ENCODE data around the gene PUSL1.
A peak's percentile ranks its signal among the peaks of the same experiment; 100 is the strongest.

The PUSL1 gene

DNA sequence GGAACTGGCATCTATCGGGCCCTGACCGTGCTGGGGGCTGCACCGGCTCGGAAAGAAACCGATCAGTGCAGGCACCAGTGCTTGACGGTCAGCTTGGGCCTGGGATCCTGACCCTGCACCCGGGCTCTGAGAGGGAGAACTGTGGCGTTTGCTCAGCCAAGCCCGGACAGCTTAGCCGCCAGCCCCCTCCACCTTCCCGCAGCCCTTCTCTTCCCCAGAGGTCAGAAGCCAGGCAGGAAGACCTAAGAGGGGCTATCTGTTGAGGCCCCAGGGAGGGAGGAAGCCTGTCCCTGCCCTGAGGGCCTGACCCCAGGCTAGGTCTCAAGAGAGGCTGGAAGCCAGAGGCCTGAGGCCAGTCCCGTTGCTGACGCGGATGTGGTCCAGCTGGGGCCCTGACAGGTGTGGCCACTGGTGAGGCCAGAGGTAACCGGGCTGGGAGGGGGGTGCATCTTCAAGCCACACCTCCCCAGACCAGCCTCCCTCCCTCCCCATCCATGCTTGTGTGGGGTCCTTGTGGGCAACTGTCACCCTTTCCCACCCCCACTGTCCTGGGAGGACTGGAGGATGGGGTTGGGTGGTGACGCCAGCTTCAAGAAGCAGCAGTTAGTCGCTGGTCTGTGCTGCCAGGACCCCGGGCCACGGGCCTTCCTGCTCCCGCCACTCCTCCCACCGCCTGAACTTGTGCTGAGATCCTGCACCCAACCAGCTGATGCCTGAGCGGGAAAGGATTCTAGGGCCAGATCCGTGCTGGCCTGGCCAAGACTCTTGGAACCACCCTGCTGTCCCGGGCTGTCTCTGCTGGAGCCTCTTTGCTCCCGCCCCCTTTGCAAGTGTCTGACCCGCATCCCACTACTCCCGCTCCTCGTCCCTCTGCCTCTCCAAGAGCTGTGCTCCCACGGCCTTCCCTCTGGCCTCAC is 43.4 kb downstream of the PUSL1 start:
- peaks cover 26% of the 10 kb centered on the region for H3K4me1 ChIP-seq (ENCODE audit: control insufficient read depth, insufficient read depth, low read length, unreplicated experiment)
- H3K27ac ChIP-seq (ENCODE audit: low read depth, low read length), result no peak overlapping the region
- H3K27me3 ChIP-seq (ENCODE audit: insufficient read depth, low read length), result no peaks in the 10 kb centered on the region
- H3K4me3 ChIP-seq (ENCODE audit: low read depth, low read length), result no peak overlapping the region; the same call in 1 of the 2 replicates
- H2AFZ ChIP-seq (ENCODE audit: low read length, unreplicated experiment), result no peak overlapping the region
- peaks cover 45% of the 10 kb centered on the region for H3K79me2 ChIP-seq (ENCODE audit: control insufficient read depth, insufficient read depth, low read length, unreplicated experiment)
- H3K36me3 ChIP-seq (ENCODE audit: insufficient read depth, low read length), result no peaks in the 10 kb centered on the region

DNA sequence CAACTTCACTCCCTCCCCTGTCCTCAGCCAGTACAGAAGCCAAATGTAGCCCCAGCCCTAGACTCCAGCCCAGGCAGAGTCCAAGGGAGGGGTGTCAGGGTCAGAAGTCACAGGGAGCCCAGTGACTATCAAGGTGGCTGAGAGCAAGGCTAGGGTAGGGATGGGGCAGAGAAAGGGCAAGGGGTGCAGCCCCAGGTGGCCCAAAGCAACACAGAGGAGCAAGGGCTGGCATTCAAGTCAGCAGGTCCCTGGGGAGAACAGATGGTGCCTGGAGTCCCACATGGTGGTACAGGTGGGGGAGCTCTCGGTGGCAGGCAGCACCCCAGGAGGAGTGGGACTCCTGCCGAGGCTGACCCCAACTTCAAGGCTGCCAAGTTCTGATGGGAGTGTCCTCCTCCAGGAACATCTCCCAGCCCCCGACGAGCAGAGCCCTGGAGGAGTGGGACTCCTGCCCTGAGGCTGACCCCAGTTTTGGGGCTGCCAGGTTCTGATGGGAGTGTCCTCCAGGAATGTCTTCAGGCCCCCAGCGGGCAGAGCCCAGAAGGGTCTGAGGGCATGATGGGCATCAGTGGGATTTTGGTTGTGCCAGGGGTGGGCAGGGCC is 44.5 kb downstream of the PUSL1 start:
- Histone ChIP-seq H3K79me2 (ENCODE audit: control insufficient read depth, insufficient read depth, low read length, unreplicated experiment) (peaks cover 42% of the 10 kb centered on the region), H2AFZ (ENCODE audit: low read length, unreplicated experiment) (no peak overlapping the region), H3K36me3 (ENCODE audit: insufficient read depth, low read length) (no peaks in the 10 kb centered on the region), H3K4me1 (ENCODE audit: control insufficient read depth, insufficient read depth, low read length, unreplicated experiment) (peaks cover 17% of the 10 kb centered on the region), H3K4me3 (ENCODE audit: low read depth, low read length) (no peak overlapping the region), H3K27me3 (ENCODE audit: insufficient read depth, low read length) (no peaks in the 10 kb centered on the region), H3K27ac (ENCODE audit: low read depth, low read length) (no peak overlapping the region)

DNA sequence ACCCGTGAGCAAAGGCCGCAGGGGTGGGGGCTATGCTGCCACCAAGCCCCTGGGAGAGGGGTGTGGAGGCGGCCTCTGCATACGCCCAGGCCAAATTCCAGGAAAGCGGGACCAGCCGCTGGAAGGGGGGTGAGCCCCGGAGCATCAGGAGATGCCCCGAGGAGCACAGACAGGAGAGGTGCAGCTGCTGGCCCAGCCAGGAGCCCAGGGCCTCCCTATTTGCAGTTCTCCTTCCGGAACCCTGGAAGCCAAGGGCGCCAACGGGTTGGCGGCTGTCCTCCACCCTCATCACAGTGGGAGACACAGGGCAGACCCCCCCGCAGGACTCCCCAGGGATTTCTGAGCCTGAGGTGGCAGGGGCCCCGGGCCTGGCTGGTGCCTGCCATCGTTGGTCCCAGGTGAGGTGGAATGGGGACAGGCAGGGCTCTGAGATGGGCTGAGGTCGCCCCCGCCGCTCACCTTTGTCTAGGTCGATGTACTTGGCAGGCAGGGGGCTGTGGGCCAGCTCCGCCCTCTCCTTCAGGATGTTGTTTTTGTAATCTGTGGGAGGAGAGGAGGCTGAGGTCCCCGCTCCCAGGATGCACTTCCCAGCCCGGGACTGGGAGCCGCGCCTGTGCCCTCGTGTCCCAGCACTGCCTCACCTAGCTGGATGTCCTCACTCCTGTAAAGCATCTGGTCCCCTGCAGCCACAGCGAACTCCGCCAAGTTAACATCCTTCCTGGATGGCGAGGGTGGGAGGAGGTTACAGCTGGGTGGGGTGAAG is 45.2 kb downstream of the PUSL1 start:
- no peak overlapping the region for H3K27ac ChIP-seq (ENCODE audit: low read depth, low read length)
- H3K36me3 ChIP-seq (ENCODE audit: insufficient read depth, low read length), result no peaks in the 10 kb centered on the region

DNA sequence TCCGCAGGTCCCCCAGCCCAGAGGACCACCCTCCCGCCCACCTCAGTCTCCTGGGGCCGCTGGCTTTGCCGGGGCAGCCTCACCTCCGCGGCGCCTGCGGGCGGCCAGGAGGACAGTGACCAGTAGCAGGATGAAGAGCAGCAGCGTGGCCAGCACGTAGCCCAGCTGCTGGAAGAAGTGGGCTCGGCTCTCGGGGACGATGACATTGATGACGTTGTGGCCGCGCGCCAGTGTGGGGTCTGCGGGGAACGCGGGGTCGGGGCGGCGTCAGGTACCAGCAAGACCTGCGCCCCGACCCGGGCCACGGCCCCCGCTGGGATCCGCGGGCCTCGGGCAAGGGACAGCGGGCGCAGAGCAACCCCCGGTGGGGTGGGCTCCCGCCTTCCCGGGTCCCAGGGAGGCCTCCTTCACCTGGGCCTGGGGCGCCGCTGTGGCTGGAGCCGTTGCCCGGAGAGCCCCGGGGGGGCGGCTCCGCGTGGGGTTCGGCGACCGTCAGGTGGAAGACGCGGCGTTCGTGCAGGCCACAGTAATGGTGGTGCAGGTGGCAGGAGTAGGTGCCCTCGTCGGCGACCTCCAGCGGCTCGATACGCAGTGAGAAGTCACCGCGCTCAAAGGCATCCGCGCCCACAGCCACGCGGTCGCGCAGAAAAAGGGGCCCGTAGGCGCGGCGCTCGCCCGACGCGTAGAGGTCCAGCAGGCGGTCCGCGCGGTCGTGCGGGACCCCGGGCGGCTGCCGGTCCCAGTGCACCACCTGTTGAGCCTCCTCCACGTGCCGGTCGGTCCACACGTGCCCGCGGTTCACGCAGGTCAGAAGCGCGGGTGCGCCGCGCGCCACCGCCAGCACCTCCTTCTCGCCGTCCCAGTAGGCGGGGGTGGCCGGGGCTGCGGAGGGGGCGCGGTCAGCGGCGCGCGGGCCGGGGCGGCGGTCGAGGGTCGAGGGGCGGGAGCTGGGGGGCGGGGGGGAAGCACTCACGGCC is 46.2 kb downstream of the PUSL1 start:
- peaks cover 31% of the 10 kb centered on the region for H3K79me2 ChIP-seq (ENCODE audit: control insufficient read depth, insufficient read depth, low read length, unreplicated experiment)
- H3K4me1 ChIP-seq (ENCODE audit: control insufficient read depth, insufficient read depth, low read length, unreplicated experiment), result peaks cover 28% of the 10 kb centered on the region
- 0 out of 2 replicates have a peak overlapping the region, but pooled peaks have one; percentile 90 for H3K4me3 ChIP-seq (ENCODE audit: low read depth, low read length)
- H3K36me3 ChIP-seq (ENCODE audit: insufficient read depth, low read length), result no peaks in the 10 kb centered on the region
- no peak overlapping the region for H3K27ac ChIP-seq (ENCODE audit: low read depth, low read length)
- H2AFZ ChIP-seq (ENCODE audit: low read length, unreplicated experiment), result no peak overlapping the region
- H3K27me3 ChIP-seq (ENCODE audit: insufficient read depth, low read length), result no peaks in the 10 kb centered on the region

More for the DNA sequence above, 45.2 kb downstream of the PUSL1 start:
- no peaks in the 10 kb centered on the region for H3K27me3 ChIP-seq (ENCODE audit: insufficient read depth, low read length)
- H2AFZ ChIP-seq (ENCODE audit: low read length, unreplicated experiment), result no peak overlapping the region
- peaks cover 35% of the 10 kb centered on the region for H3K79me2 ChIP-seq (ENCODE audit: control insufficient read depth, insufficient read depth, low read length, unreplicated experiment)
- H3K4me3 ChIP-seq (ENCODE audit: low read depth, low read length), result no peak overlapping the region
- peaks cover 18% of the 10 kb centered on the region for H3K4me1 ChIP-seq (ENCODE audit: control insufficient read depth, insufficient read depth, low read length, unreplicated experiment)

DNA sequence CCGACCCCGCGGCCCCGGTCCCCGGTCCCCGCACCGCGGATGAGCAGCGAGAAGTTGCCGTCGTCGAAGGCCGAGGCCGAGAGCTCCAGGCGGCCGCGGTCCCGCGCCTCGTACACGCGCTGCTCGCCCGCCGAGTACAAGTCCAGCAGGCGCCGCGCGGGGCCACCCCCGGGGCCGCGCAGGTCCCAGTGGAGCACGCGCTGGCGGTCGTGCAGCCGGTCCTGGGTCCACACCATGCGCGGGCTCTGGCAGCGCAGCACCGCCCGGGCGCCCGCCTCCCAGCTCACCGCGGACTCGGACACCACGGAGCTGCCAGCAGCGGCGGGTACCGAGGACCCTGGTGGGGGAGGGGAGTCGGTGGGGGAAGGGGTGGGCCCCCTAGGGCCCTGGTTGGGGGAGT is 47.0 kb downstream of the PUSL1 start:
- Histone ChIP-seq H3K79me2 (ENCODE audit: control insufficient read depth, insufficient read depth, low read length, unreplicated experiment) (peaks cover 31% of the 10 kb centered on the region), H3K36me3 (ENCODE audit: insufficient read depth, low read length) (no peaks in the 10 kb centered on the region), H2AFZ (ENCODE audit: low read length, unreplicated experiment) (no peak overlapping the region), H3K27ac (ENCODE audit: low read depth, low read length) (no peak overlapping the region), H3K4me1 (ENCODE audit: control insufficient read depth, insufficient read depth, low read length, unreplicated experiment) (peaks cover 36% of the 10 kb centered on the region), H3K27me3 (ENCODE audit: insufficient read depth, low read length) (no peaks in the 10 kb centered on the region), H3K4me3 (ENCODE audit: low read depth, low read length) (peak overlapping the region; percentile 90)

DNA sequence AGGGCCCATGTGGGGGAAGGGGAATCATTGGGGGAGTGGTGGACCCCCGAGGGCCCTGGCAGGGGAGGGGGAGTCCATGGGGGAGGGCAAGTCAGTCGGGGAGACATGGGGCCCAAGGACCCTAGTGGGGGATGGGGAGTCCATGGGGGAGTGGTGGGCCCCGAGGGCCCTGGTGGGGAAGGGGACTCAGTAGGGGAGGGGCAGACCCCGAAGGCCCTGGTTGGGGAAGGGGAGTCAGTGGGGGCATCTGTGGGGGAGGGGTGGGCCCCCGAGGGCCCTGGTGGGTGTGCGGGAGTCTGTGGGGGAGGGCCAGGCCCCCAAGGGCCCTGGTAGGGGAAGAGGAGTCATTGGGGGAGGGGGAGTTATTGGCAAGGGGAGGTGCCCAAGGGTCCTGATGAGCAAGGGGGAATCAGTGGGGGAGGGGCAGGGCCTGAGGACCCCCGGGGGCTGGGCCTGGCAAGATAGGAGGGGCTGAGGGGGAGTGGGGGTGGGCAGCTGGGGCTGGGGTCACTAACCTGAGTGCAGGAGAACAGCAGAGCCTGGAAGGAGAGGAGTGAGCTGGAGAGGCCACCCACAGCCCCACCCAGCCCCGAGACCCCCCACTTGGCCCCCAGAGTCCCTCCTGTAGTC is 47.9 kb downstream of the PUSL1 start:
- no peak overlapping the region for H2AFZ ChIP-seq (ENCODE audit: low read length, unreplicated experiment)
- no peak overlapping the region; the same call in 1 of the 2 replicates for H3K27ac ChIP-seq (ENCODE audit: low read depth, low read length)
- H3K79me2 ChIP-seq (ENCODE audit: control insufficient read depth, insufficient read depth, low read length, unreplicated experiment), result peaks cover 31% of the 10 kb centered on the region
- H3K4me3 ChIP-seq (ENCODE audit: low read depth, low read length), result peak overlapping the region; percentile 90
- H3K4me1 ChIP-seq (ENCODE audit: control insufficient read depth, insufficient read depth, low read length, unreplicated experiment), result peaks cover 45% of the 10 kb centered on the region
- H3K36me3 ChIP-seq (ENCODE audit: insufficient read depth, low read length), result no peaks in the 10 kb centered on the region
- H3K27me3 ChIP-seq (ENCODE audit: insufficient read depth, low read length), result no peaks in the 10 kb centered on the region

DNA sequence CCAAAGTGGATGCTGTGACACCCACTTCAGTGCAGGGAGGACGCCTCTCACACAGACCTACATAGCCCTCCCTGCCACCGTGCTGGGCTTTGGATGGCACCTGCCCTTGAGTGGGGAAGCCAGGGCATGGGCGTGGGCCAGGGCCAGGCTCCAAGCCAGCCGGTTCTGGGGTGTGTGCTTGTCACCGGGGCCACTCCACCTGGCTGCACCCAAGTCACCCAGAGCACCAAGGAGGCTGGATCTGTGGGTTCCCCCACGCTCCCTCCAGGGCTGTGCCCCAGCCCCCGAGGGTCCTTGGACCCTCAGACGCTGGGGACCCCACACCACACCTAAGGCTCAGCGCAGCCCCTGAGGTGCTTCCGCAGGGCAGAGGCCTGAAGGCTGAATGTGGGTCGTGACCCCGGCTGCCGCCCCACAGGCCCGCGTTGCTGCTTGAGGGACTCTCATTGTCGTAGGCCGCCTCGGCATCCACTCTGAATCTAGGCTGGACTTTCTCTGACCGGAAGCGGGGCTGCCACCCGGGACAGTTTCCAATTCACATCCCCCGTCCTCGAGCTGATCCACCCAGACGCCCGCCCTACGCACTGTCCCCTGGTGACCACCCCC is 48.5 kb downstream of the PUSL1 start:
- Histone ChIP-seq H3K79me2 (ENCODE audit: control insufficient read depth, insufficient read depth, low read length, unreplicated experiment) (peaks cover 31% of the 10 kb centered on the region), H3K27ac (ENCODE audit: low read depth, low read length) (peak overlapping the region; percentile 93), H3K4me3 (ENCODE audit: low read depth, low read length) (peak overlapping the region; percentile 90)

DNA sequence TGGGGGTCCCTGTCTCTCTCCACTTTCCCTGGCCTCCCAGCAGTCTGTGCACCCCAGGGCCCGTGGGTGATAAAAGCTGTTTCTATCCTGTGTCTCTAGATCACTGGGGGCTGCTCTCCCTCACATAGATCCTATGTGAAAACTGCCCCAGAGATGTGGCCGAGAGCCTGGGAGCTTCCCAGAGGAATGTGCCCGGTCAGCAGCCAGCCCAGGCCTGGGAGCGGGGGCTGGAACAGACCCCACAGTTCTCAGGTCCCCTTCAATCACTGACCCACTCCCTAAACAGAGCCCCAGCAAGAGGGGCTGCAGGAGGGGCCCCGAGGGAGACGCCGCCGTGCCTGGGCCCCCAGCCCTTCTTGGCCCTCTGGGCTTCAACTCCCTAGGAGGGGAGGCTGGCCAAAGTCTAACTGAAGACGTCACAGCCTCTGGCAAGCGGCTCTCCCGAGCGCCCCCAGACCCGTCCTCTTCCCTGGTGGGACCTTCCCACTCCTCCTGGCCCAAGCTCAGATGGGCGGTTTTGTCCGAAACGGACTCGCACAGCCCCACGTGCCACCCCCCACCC is 49.6 kb downstream of the PUSL1 start:
- H3K79me2 ChIP-seq (ENCODE audit: control insufficient read depth, insufficient read depth, low read length, unreplicated experiment), result peaks cover 31% of the 10 kb centered on the region
- no peaks in the 10 kb centered on the region for H3K36me3 ChIP-seq (ENCODE audit: insufficient read depth, low read length)
- H3K27me3 ChIP-seq (ENCODE audit: insufficient read depth, low read length), result no peaks in the 10 kb centered on the region
- peak overlapping the region; percentile 90 for H3K4me3 ChIP-seq (ENCODE audit: low read depth, low read length)
- peak overlapping the region; percentile 93 for H3K27ac ChIP-seq (ENCODE audit: low read depth, low read length)
- no peak overlapping the region for H2AFZ ChIP-seq (ENCODE audit: low read length, unreplicated experiment)
- peaks cover 44% of the 10 kb centered on the region for H3K4me1 ChIP-seq (ENCODE audit: control insufficient read depth, insufficient read depth, low read length, unreplicated experiment)

More for the DNA sequence above, 48.5 kb downstream of the PUSL1 start:
- H3K4me1 ChIP-seq (ENCODE audit: control insufficient read depth, insufficient read depth, low read length, unreplicated experiment), result peaks cover 48% of the 10 kb centered on the region
- H3K36me3 ChIP-seq (ENCODE audit: insufficient read depth, low read length), result no peaks in the 10 kb centered on the region
- no peaks in the 10 kb centered on the region for H3K27me3 ChIP-seq (ENCODE audit: insufficient read depth, low read length)
- no peak overlapping the region for H2AFZ ChIP-seq (ENCODE audit: low read length, unreplicated experiment)

All from ACC112 (cell line).